ENCODE measurements around the gene DNAH10. TPM values are rescaled to one million over a fixed set of nuclear protein-coding genes. Genes with fewer than 3 reads are reported as not detected.

The DNAH10 gene
- total and polyA plus RNA-seq, 10 of the 15 experiments (the other 5 are each of a cell fraction or from before 2014, with no cell fraction given): 0.01 to 0.32 (median 0.06) TPM

DNA sequence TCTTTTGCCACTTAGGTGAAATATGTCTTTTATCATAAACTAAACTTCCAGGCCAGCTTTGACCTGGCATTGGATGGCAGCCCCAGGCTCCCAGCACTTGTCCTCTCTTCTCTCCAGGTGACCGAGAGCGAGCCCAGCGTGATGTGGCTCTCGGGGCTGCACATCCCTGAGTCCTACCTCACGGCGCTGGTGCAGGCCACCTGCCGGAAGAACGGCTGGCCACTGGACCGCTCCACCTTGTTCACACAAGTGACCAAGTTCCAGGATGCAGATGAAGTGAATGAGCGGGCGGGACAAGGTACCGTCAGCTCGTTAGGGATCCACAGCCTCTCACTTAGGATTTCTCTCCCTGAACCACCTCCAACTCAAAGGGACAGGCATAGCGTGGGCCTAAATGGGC, 171.1 kb downstream of the DNAH10 start:
- Histone ChIP-seq H3K27me3 (replicated peaks in 1 of 2; ENCODE audit: control insufficient read depth in 2 of 2, insufficient read depth in 2 of 2, low read length in 1 of 2) (no peaks in the 10 kb centered on the region; a peak in 2 of 4 replicates), H3K4me3 (no peak overlapping the region), H3K9me3 (replicated peaks; ENCODE audit: control insufficient read depth, insufficient read depth, low read length) (no peaks in the 10 kb centered on the region), H3K4me2 (ENCODE audit: control insufficient read depth, insufficient read depth) (no peak overlapping the region), H4K20me1 (ENCODE audit: control insufficient read depth, insufficient read depth) (no peaks in the 10 kb centered on the region), H3K36me3 (ENCODE audit: control insufficient read depth in 2 of 2, insufficient read depth in 2 of 2, low read length in 1 of 2) (no peaks in the 10 kb centered on the region), H3K27ac (ENCODE audit: control insufficient read depth, insufficient read depth) (no peak overlapping the region), H2AFZ (ENCODE audit: control insufficient read depth, low read depth, low read length) (no peak overlapping the region), H3K79me2 (ENCODE audit: control insufficient read depth, insufficient read depth, low read length) (no peaks in the 10 kb centered on the region), H3K9ac (ENCODE audit: control insufficient read depth, insufficient read depth, low read length) (no peak overlapping the region), H3K4me1 (ENCODE audit: control insufficient read depth, insufficient read depth, low read length) (peaks cover 7% of the 10 kb centered on the region)
- ATAC-seq (no peak), FAIRE-seq (no peak), DNase-seq (ENCODE audit: low read depth, low spot score) (no peak)
- WGBS (ENCODE audit: insufficient coverage, insufficient replicate concordance, low lambda C conversion rate, missing lambda C conversion rate): 59% methylated on average over 14 of the region's 14 CpGs
- RAD21 ChIA-PET (ENCODE audit: unreplicated experiment): interaction anchor here (0.6 kb wide), 1 partner anchor 286 kb away, joined by 3 read pairs; no protein-coding TSS in a partner anchor
- in situ Hi-C loops (cut with MboI) (no loop called here), intact Hi-C loops (cut with micrococcal nuclease; ENCODE audit: unreplicated experiment) (no loop called here)
- no TSS peak for BruUV-seq (replicated peaks)
- TF ChIP-seq ZZZ3 (IDR thresholded peaks at IDR 0.05; ENCODE audit: control insufficient read depth, insufficient read length, low read depth) (no peak), MYB (IDR thresholded peaks at IDR 0.05; ENCODE audit: borderline replicate concordance, low read depth, low read length) (no peak), ASH2L (IDR thresholded peaks at IDR 0.05; ENCODE audit: borderline replicate concordance, low read depth) (no peak), ZSCAN29 (IDR thresholded peaks at IDR 0.05) (no peak), IKZF1 (conservative IDR thresholded peaks at IDR 0.05) (no peak), DPF2 (IDR thresholded peaks at IDR 0.05) (no peak), GATAD2B (conservative IDR thresholded peaks at IDR 0.05; ENCODE audit: low read depth) (no peak), NRF1 (conservative IDR thresholded peaks at IDR 0.05; ENCODE audit: low read depth, low read length) (no peak), CBX5 (IDR thresholded peaks at IDR 0.05; ENCODE audit: low read depth) (no peak), SP1 (IDR thresholded peaks at IDR 0.05; ENCODE audit: low read depth, low read length) (no peak), PML (IDR thresholded peaks at IDR 0.05; ENCODE audit: low read length) (no peak), BMI1 (IDR thresholded peaks at IDR 0.05; ENCODE audit: borderline replicate concordance) (no peak), ZNF217 (IDR thresholded peaks at IDR 0.05) (no peak), RFX5 (IDR thresholded peaks at IDR 0.05; ENCODE audit: low read depth, low read length) (no peak)
- TF ChIP-seq, protein P1, sequence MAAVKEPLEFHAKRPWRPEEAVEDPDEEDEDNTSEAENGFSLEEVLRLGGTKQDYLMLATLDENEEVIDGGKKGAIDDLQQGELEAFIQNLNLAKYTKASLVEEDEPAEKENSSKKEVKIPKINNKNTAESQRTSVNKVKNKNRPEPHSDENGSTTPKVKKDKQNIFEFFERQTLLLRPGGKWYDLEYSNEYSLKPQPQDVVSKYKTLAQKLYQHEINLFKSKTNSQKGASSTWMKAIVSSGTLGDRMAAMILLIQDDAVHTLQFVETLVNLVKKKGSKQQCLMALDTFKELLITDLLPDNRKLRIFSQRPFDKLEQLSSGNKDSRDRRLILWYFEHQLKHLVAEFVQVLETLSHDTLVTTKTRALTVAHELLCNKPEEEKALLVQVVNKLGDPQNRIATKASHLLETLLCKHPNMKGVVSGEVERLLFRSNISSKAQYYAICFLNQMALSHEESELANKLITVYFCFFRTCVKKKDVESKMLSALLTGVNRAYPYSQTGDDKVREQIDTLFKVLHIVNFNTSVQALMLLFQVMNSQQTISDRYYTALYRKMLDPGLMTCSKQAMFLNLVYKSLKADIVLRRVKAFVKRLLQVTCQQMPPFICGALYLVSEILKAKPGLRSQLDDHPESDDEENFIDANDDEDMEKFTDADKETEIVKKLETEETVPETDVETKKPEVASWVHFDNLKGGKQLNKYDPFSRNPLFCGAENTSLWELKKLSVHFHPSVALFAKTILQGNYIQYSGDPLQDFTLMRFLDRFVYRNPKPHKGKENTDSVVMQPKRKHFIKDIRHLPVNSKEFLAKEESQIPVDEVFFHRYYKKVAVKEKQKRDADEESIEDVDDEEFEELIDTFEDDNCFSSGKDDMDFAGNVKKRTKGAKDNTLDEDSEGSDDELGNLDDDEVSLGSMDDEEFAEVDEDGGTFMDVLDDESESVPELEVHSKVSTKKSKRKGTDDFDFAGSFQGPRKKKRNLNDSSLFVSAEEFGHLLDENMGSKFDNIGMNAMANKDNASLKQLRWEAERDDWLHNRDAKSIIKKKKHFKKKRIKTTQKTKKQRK (IDR thresholded peaks at IDR 0.05; ENCODE audit: low read depth, low read length): no peak
- TF ChIP-seq, protein P2, sequence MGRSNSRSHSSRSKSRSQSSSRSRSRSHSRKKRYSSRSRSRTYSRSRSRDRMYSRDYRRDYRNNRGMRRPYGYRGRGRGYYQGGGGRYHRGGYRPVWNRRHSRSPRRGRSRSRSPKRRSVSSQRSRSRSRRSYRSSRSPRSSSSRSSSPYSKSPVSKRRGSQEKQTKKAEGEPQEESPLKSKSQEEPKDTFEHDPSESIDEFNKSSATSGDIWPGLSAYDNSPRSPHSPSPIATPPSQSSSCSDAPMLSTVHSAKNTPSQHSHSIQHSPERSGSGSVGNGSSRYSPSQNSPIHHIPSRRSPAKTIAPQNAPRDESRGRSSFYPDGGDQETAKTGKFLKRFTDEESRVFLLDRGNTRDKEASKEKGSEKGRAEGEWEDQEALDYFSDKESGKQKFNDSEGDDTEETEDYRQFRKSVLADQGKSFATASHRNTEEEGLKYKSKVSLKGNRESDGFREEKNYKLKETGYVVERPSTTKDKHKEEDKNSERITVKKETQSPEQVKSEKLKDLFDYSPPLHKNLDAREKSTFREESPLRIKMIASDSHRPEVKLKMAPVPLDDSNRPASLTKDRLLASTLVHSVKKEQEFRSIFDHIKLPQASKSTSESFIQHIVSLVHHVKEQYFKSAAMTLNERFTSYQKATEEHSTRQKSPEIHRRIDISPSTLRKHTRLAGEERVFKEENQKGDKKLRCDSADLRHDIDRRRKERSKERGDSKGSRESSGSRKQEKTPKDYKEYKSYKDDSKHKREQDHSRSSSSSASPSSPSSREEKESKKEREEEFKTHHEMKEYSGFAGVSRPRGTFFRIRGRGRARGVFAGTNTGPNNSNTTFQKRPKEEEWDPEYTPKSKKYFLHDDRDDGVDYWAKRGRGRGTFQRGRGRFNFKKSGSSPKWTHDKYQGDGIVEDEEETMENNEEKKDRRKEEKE (IDR thresholded peaks at IDR 0.05): no peak
- SMC1A ChIA-PET (ENCODE audit: uncharacterized antibody, unreplicated experiment): interaction anchor here (0.6 kb wide), 1 partner anchor 220 kb away, joined by 3 read pairs; no protein-coding TSS in a partner anchor
- CTCF ChIA-PET: no interaction called here
- POLR2A ChIA-PET: no interaction called here
